HG02870 (cell line): Measurements from ENCODE around the gene DNMBP.
"Not testable (repeated sequence)": the region's sequence is repeated elsewhere in the genome, so short reads cannot be mapped to it uniquely, and the experiment has no call there.

ENCODE experiments used
- ATAC-seq: cut with Tn5 transposase; IDR thresholded peaks from one replicate; pipeline ENCODE4 v1.9.1; 2021; ENCODE audit warnings: mild to moderate bottlenecking, moderate library complexity; ENCODE audit not compliant: unreplicated experiment

DNMBP gene

GRCh38 chr10:99840859-99841258 lies 168.9 kb downstream of the DNMBP start:
- ATAC-seq = not testable (repeated sequence)

GRCh38 chr10:99836711-99837110 lies 173.0 kb downstream of the DNMBP start:
- ATAC-seq = no peak

- ATAC-seq = no peak
Observed at GRCh38 chr10:99835947-99836346, 173.8 kb downstream of the DNMBP start.

- no peak for ATAC-seq
Observed at GRCh38 chr10:99834410-99834809, 175.3 kb downstream of the DNMBP start.

- no peak for ATAC-seq
Observed at GRCh38 chr10:99832439-99832838, 177.3 kb downstream of the DNMBP start.

- no peak for ATAC-seq
Observed at GRCh38 chr10:99828464-99828863, 181.3 kb downstream of the DNMBP start.

- no peak for ATAC-seq
Observed at GRCh38 chr10:99827936-99828335, 181.8 kb downstream of the DNMBP start.
